ENCODE data around the gene TSPAN14. TPM values are rescaled to one million over a fixed set of nuclear protein-coding genes. Genes with fewer than 3 reads are reported as not detected.
A peak's percentile ranks its signal among the peaks of the same experiment; 100 is the strongest.

TSPAN14 gene
- total RNA-seq, 3 donors from 2014 or later = 75.5 to 96.5 (median 81.0) TPM

DNA sequence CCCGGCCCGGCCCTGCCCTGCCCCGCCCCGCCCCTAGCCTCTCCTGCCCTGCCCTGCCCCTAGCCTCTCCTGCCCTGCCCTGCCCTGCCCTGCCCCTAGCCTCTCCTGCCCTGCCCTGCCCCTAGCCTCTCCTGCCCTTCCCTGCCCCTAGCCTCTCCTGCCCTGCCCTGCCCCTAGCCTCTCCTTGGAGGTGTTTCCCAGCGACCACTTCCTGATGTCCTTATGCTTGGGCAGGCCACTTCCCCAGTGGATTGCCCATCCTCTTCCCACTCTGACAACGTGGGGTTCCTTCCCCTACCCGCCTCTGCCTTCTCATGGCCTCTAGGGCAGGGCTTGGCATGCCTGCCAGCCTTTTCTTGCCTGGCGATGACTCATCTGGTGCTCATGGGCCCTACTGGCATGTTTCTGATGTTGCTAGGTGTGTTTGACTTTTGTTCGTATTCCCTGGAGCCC, 24.6 kb upstream of the TSPAN14 start:
- ATAC-seq = peak; percentile 98

DNA sequence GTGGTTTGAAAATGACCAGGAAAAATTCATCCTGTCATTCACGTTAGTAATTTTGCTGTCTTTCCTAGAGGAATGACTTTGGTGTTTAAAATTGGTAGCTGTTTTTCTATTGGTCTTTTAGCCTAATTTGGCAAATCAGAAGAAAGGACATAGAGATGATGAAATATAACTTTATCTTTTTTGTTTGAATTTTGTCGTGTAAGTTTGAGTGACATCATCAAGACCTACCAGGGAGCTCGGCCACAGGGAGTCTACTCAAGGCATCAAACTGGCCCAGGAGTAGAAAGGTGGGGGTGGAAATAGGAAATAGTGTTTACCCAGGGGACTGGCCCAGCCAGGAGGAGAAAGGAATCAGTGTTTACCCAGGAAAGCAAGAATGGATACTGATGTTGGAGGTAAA, 21.0 kb upstream of the TSPAN14 start:
- no peak for DNase-seq
- Histone ChIP-seq H3K9me3 (no peaks in the 10 kb centered on the region), H3K4me3 (no peak overlapping the region), H3K36me3 (ENCODE audit: low read depth) (no peaks in the 10 kb centered on the region), H3K4me1 (ENCODE audit: low read depth) (no peaks in the 10 kb centered on the region)
- TF ChIP-seq, protein P1, sequence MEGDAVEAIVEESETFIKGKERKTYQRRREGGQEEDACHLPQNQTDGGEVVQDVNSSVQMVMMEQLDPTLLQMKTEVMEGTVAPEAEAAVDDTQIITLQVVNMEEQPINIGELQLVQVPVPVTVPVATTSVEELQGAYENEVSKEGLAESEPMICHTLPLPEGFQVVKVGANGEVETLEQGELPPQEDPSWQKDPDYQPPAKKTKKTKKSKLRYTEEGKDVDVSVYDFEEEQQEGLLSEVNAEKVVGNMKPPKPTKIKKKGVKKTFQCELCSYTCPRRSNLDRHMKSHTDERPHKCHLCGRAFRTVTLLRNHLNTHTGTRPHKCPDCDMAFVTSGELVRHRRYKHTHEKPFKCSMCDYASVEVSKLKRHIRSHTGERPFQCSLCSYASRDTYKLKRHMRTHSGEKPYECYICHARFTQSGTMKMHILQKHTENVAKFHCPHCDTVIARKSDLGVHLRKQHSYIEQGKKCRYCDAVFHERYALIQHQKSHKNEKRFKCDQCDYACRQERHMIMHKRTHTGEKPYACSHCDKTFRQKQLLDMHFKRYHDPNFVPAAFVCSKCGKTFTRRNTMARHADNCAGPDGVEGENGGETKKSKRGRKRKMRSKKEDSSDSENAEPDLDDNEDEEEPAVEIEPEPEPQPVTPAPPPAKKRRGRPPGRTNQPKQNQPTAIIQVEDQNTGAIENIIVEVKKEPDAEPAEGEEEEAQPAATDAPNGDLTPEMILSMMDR (IDR thresholded peaks at IDR 0.05) = no peak
- intact Hi-C loops (cut with DNase I, micrococcal nuclease) = loop anchor here in 1 of 2 donors (10.0 kb wide), 1 partner anchor 48 kb away; no protein-coding TSS in a partner anchor
- ATAC-seq = no peak

More for the DNA sequence above, 24.6 kb upstream of the TSPAN14 start:
- no peaks in the 10 kb centered on the region for H3K36me3 ChIP-seq (ENCODE audit: low read depth)
- no peak overlapping the region for H3K4me3 ChIP-seq
- peak; percentile 57 to 80 (median 71) for DNase-seq
- intact Hi-C loops (cut with DNase I, micrococcal nuclease) = no loop called here
- TF ChIP-seq, protein P1 (IDR thresholded peaks at IDR 0.05) = no peak
- H3K9me3 ChIP-seq = no peaks in the 10 kb centered on the region
- no peaks in the 10 kb centered on the region for H3K4me1 ChIP-seq (ENCODE audit: low read depth)

DNA sequence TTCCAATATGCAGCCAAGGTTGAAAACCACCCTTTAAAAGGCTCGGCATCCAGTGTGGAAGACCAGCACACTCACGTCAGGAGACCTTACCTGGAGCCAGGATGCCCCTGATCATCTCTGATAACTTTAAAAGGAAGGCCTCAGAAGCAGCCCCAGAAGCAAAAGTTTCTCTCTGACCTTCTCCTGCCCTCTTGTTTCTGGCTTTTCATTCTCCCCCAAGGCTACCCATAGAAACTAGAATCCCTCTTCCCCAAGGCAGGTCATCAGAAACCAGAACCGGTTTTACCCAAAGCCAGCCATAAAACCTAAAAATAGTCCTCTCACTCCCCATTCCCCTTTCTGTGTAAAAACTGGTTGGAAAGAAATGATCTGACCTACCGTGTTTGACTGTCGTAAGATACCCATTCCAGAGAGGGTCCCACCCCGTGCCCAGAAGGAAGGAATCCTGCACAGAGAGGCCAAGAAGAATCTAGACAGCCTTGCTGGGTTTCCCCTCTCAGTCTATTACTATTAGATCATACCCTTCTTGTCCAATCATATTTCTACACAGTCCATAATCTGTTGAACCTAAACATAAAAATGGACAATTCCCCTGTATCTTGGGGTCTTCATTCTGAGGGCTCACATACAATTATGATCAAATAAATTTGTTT, 17.5 kb upstream of the TSPAN14 start:
- intact Hi-C loops (cut with DNase I, micrococcal nuclease) = loop anchor here in 1 of 2 donors (10.0 kb wide), 1 partner anchor 52 kb away; no protein-coding TSS in a partner anchor
- DNase-seq = no peak
- H3K9me3 ChIP-seq = no peaks in the 10 kb centered on the region
- H3K36me3 ChIP-seq (ENCODE audit: low read depth) = no peaks in the 10 kb centered on the region
- TF ChIP-seq, protein P1 (IDR thresholded peaks at IDR 0.05) = no peak
- no peaks in the 10 kb centered on the region for H3K4me1 ChIP-seq (ENCODE audit: low read depth)
- no peak overlapping the region for H3K4me3 ChIP-seq
- ATAC-seq = no peak

DNA sequence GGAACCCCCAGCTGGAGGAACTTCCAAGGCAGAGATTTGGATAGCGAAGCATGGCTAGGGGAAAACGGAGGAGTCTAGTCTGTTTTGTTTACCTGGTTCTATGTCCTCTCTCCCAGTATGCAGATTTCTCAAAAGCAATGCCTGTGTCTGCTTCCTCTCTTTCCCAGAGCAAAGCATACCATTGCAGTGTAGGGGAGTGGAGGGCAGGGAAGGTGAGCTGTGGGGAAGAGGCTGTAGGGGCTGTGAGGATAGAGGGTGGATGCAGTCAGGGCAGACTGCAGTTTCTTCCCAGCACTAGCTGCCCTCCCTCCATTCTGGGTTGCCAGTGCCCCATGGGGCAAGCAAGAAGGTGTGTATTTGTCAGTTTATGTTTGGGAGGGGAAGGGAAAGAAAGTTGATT, 16.9 kb upstream of the TSPAN14 start:
- H3K36me3 ChIP-seq (ENCODE audit: low read depth) = no peaks in the 10 kb centered on the region
- TF ChIP-seq, protein P1 (IDR thresholded peaks at IDR 0.05) = no peak
- H3K4me3 ChIP-seq = no peak overlapping the region
- ATAC-seq (no peak), DNase-seq (no peak)
- intact Hi-C loops (cut with DNase I, micrococcal nuclease) = loop anchor here in 1 of 2 donors (10.0 kb wide), 1 partner anchor 52 kb away; no protein-coding TSS in a partner anchor
- H3K9me3 ChIP-seq = no peaks in the 10 kb centered on the region
- no peaks in the 10 kb centered on the region for H3K4me1 ChIP-seq (ENCODE audit: low read depth)

DNA sequence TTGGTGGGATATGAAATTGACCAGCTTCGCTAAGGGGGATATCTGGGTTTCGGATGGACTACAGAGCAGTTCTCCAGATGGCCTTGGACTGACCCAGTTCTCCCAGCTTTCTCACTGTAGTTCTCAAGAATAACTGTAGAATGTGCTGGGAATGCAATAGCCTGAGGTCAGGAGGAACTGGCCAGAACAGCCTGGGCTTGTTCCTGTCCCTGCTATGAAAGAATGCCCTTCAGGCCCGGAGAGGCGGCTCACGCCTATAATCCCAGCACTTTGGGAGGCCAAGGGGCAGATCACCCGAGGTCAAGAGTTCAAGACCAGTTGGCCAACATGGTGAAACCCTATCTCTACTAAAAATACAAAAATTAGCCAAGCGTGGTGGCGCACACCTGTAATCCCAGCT, 12.3 kb upstream of the TSPAN14 start:
- intact Hi-C loops (cut with DNase I, micrococcal nuclease) = no loop called here
- Histone ChIP-seq H3K4me3 (no peak overlapping the region), H3K36me3 (ENCODE audit: low read depth) (no peaks in the 10 kb centered on the region), H3K9me3 (no peaks in the 10 kb centered on the region), H3K4me1 (ENCODE audit: low read depth) (no peaks in the 10 kb centered on the region)
- ATAC-seq (no peak), DNase-seq (no peak)
- TF ChIP-seq, protein P1 (IDR thresholded peaks at IDR 0.05) = no peak
